B cell (primary cell): ENCODE measurements around the gene PRPF19. TPM values are rescaled to one million over a fixed set of nuclear protein-coding genes. Genes with fewer than 3 reads are reported as not detected.

Source experiments
- ATAC-seq: fragments of 200-7000 bp; cut with Tn5 transposase; one replicate; pipeline ENCODE4 v1.10.0; 2021; ENCODE audit warnings: low read depth, mild to moderate bottlenecking, moderate number of reproducible peaks, moderate library complexity
- CTCF ChIA-PET: fragments of 350-600 bp; sonication (Branson Sonifier 250); formaldehyde crosslinking; loops from one replicate; lab custom pipeline; 2021; ENCODE audit warnings: antibody characterized with exemption, inconsistent platforms; lab: Charles Lee
- POLR2A ChIA-PET: fragments of 350-600 bp; sonication (Branson Sonifier 250); formaldehyde crosslinking; loops from one replicate; lab custom pipeline; 2021; ENCODE audit warnings: antibody characterized with exemption; lab: Charles Lee
- DNase-seq: peaks from one replicate; pipeline ENCODE4 v3.0.0; 2013
- H2AFZ ChIP-seq: 2 replicates; pipeline ENCODE4 v1.6.1; 2012; ENCODE audit warnings: mild to moderate bottlenecking, low read depth, low read length; ENCODE audit not compliant: insufficient read depth, poor library complexity, severe bottlenecking
- H3K27ac ChIP-seq, 2 donors: 1 replicate in 1 of 2; 2 replicates in 1 of 2; pipeline ENCODE4 v1.5.1; 2012 to 2013; ENCODE audit warnings: low read length in 2 of 2, mild to moderate bottlenecking in 2 of 2, moderate library complexity in 1 of 2
- H3K27me3 ChIP-seq, 4 experiments: fragments of 200-600 bp in 1 of 4; sonication (generic) in 1 of 4; replicated peaks in 1 of 4; 1 replicate in 2 of 4; 2 replicates in 2 of 4; pipeline versions ENCODE4 v1.6.1 to v1.7.0; 2013 to 2016; ENCODE audit warnings: low read length in 3 of 4, mild to moderate bottlenecking in 2 of 4, mixed read lengths in 1 of 4, moderate library complexity in 1 of 4; ENCODE audit not compliant: insufficient read depth in 4 of 4, control insufficient read depth in 3 of 4; ENCODE audit errors: control extremely low read depth in 1 of 4
- H3K36me3 ChIP-seq, 2 experiments: replicated peaks in 1 of 2; 1 replicate in 1 of 2; 2 replicates in 1 of 2; pipeline versions ENCODE4 v1.6.1 to v1.7.1; 2013; ENCODE audit warnings: low read length in 1 of 2; ENCODE audit not compliant: insufficient read depth in 2 of 2, control insufficient read depth in 1 of 2; ENCODE audit errors: control extremely low read depth in 1 of 2, extremely low read depth in 1 of 2
- H3K4me1 ChIP-seq, 2 donors: fragments of 200-600 bp in 1 of 2; sonication (generic) in 1 of 2; 1 replicate in 1 of 2; 2 replicates in 1 of 2; pipeline versions ENCODE4 v1.5.1 to v1.6.1; 2013 to 2017; ENCODE audit warnings: low read length in 2 of 2; ENCODE audit not compliant: control insufficient read depth in 2 of 2, insufficient read depth in 2 of 2
- H3K4me2 ChIP-seq: replicated peaks from 2 replicates; pipeline ENCODE3; 2012; ENCODE audit warnings: mild to moderate bottlenecking, low read depth, low read length; ENCODE audit not compliant: poor library complexity, severe bottlenecking
- H3K4me3 ChIP-seq, 5 experiments: fragments of 200-600 bp in 1 of 5; sonication (generic) in 1 of 5; 1 replicate in 3 of 5; 2 replicates in 2 of 5; pipeline versions ENCODE4 v1.5.1 to v1.7.0; 2011 to 2016; ENCODE audit warnings: low read length in 4 of 5, mild to moderate bottlenecking in 4 of 5, low read depth in 2 of 5, control low read depth in 1 of 5, moderate library complexity in 1 of 5; ENCODE audit not compliant: insufficient read depth in 1 of 5; ENCODE audit errors: control extremely low read depth in 1 of 5, extremely low read depth in 1 of 5
- H3K79me2 ChIP-seq: fragments of 200-600 bp; sonication (generic); one replicate; pipeline ENCODE4 v1.6.0; 2016; ENCODE audit warnings: low read length; ENCODE audit not compliant: control insufficient read depth, insufficient read depth
- H3K9ac ChIP-seq: fragments of 200-600 bp; sonication (generic); 2 replicates; pipeline ENCODE4 v1.6.1; 2017; ENCODE audit warnings: mild to moderate bottlenecking, low read length, moderate library complexity
- H3K9me3 ChIP-seq, 3 donors: one replicate each; pipeline versions ENCODE4 v1.6.1 to v1.7.1; 2013; ENCODE audit warnings: low read length in 2 of 3; ENCODE audit not compliant: control insufficient read depth in 2 of 3, insufficient read depth in 1 of 3; ENCODE audit errors: control extremely low read depth in 1 of 3
- H4K20me1 ChIP-seq: 2 replicates; pipeline ENCODE4 v1.6.0; 2012; ENCODE audit warnings: mild to moderate bottlenecking, low read length; ENCODE audit not compliant: insufficient read depth, control insufficient read depth, poor library complexity, severe bottlenecking
- H3K27ac Mint-ChIP-seq: one replicate; pipeline ENCODE4 v1.8.0; 2021; ENCODE audit warnings: mixed read lengths
- H3K27me3 Mint-ChIP-seq: one replicate; pipeline ENCODE4 v1.8.0; 2021; ENCODE audit warnings: mixed read lengths
- H3K4me1 Mint-ChIP-seq: one replicate; pipeline ENCODE4 v1.8.0; 2021; ENCODE audit warnings: mixed read lengths
- H3K4me3 Mint-ChIP-seq: one replicate; pipeline ENCODE4 v1.8.0; 2021; ENCODE audit warnings: mixed read lengths
- H3K9me3 Mint-ChIP-seq: one replicate; pipeline ENCODE4 v1.8.0; 2022; ENCODE audit warnings: mixed read lengths; ENCODE audit not compliant: insufficient read depth
- EZH2 ChIP-seq: IDR thresholded peaks from 2 replicates; pipeline ENCODE4 v1.6.1; 2012; ENCODE audit warnings: borderline replicate concordance, low read depth, mild to moderate bottlenecking, moderate library complexity, low read length; ENCODE audit not compliant: insufficient read depth, poor library complexity, severe bottlenecking
- WGBS: methylation state at CpG from one replicate; pipeline ENCODE4 v1.1.5; 2013; ENCODE audit warnings: missing lambda C conversion rate; ENCODE audit not compliant: insufficient coverage; 5-methylcytosine and 5-hydroxymethylcytosine counted together
- intact Hi-C: fragments of 100-400 bp; cut with micrococcal nuclease; formaldehyde crosslinking; loops from one replicate; pipeline ENCODE4 v1.10.0; 2022
- polyA plus RNA-seq: library from polyadenylated mRNA; depleted of rRNA; stranded (reverse); fragments of >200 nt; gene quantifications from 2 replicates; pipeline ENCODE4 v1.2.3, GENCODE V29; 2012
- total RNA-seq, 2 donors: library from RNA; stranded (reverse); fragments of 120-200 nt in 1 of 2; gene quantifications; 1 replicate in 1 of 2; 2 replicates in 1 of 2; pipeline versions ENCODE4 v1.2.3 to v1.2.4, GENCODE V29; 2013 to 2022
- TF ChIP-seq, protein P1 (sequence below): fragments of 200-600 bp; IDR thresholded peaks from one replicate; pipeline ENCODE4 v1.8.0; 2022; ENCODE audit warnings: antibody characterized with exemption, mild to moderate bottlenecking

Gene PRPF19
- total and polyA plus RNA-seq, 2 donors (not counting 1 experiment from before 2014, with no cell fraction given), result 41.8 to 89.9 TPM

DNA sequence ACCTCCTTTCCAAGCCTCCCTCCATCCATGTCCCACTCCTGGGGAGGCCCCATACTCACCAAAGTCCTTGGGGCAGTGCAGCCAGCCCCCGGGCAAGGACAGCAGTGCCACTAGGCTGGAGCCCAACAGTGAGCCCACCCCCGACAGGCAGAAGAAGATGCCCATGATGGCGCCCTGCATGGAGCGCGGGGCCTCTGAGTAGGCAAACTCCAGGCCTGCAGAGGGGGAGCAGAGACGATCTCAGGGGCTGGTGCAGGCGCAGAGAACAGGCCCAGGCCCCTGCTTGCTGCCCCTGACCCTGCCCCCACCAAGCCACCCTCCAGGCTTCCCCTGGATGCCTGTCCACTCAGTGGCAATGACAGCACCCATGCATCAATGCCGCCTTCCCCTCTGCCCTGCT lies 31.4 kb upstream of the PRPF19 start:
- intact Hi-C loops, result no loop called here
- H3K4me1 ChIP-seq, result peaks cover 17 to 29% of the 10 kb centered on the region in 2 donors
- DNase-seq (no peak), ATAC-seq (no peak)
- H3K9me3 ChIP-seq, result no peaks in the 10 kb centered on the region
- Mint-ChIP-seq H3K27me3 (no peaks in the 10 kb centered on the region), H3K9me3 (no peaks in the 10 kb centered on the region), H3K4me1 (peaks cover 33% of the 10 kb centered on the region), H3K4me3 (no peak overlapping the region), H3K27ac (peak overlapping the region; percentile 72)
- no peak overlapping the region for H3K9ac ChIP-seq
- WGBS, result 92% methylated on average over 8 of the region's 8 CpGs
- POLR2A ChIA-PET, result interaction anchor here (11.4 kb wide), 1 partner anchor 21 kb away, joined by 96 read pairs; the partner anchor contains the start of gene TMEM109
- H4K20me1 ChIP-seq, result peaks cover 26% of the 10 kb centered on the region
- CTCF ChIA-PET, result no interaction called here
- H3K27me3 ChIP-seq, result no peaks in the 10 kb centered on the region
- no peak overlapping the region for H3K4me3 ChIP-seq
- no peak overlapping the region for H3K27ac ChIP-seq
- TF ChIP-seq, protein P1, sequence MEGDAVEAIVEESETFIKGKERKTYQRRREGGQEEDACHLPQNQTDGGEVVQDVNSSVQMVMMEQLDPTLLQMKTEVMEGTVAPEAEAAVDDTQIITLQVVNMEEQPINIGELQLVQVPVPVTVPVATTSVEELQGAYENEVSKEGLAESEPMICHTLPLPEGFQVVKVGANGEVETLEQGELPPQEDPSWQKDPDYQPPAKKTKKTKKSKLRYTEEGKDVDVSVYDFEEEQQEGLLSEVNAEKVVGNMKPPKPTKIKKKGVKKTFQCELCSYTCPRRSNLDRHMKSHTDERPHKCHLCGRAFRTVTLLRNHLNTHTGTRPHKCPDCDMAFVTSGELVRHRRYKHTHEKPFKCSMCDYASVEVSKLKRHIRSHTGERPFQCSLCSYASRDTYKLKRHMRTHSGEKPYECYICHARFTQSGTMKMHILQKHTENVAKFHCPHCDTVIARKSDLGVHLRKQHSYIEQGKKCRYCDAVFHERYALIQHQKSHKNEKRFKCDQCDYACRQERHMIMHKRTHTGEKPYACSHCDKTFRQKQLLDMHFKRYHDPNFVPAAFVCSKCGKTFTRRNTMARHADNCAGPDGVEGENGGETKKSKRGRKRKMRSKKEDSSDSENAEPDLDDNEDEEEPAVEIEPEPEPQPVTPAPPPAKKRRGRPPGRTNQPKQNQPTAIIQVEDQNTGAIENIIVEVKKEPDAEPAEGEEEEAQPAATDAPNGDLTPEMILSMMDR, result no peak
- TF ChIP-seq EZH2, result no peak
- no peaks in the 10 kb centered on the region for H3K79me2 ChIP-seq
- H2AFZ ChIP-seq, result no peak overlapping the region
- H3K36me3 ChIP-seq, result peaks cover 0 to 48% of the 10 kb centered on the region in 2 experiments
- H3K4me2 ChIP-seq, result no peak overlapping the region

DNA sequence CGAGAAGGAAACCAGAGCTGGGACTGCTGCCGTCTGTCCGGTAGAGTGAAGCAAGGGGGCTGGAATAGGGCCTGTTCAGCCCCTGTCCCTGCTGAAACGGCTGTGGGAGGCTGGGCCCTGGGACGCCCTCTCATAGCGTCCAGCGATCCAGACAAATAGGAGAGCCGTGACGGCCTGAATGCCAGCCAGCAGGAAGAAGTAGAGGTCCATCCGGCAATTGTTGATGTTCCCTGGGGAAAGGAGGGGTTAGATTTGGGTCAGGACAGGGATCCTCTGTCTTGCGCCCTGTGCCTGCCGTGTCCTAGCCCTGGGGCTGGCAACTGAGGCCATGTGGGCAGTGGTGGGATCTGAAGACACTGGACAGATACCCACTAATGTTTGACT lies 30.8 kb upstream of the PRPF19 start:
- Histone ChIP-seq H4K20me1 (peaks cover 20% of the 10 kb centered on the region), H2AFZ (no peak overlapping the region), H3K4me3 (no peak overlapping the region), H3K4me2 (no peak overlapping the region), H3K79me2 (no peaks in the 10 kb centered on the region), H3K36me3 (peaks cover 0 to 42% of the 10 kb centered on the region in 2 experiments), H3K27ac (no peak overlapping the region), H3K9me3 (no peaks in the 10 kb centered on the region), H3K27me3 (no peaks in the 10 kb centered on the region), H3K4me1 (peaks cover 17 to 29% of the 10 kb centered on the region in 2 donors), H3K9ac (no peak overlapping the region)
- TF ChIP-seq EZH2, result no peak
- TF ChIP-seq, protein P1, result no peak
- Mint-ChIP-seq H3K27ac (peak overlapping the region; percentile 60), H3K27me3 (no peaks in the 10 kb centered on the region), H3K4me1 (peaks cover 33% of the 10 kb centered on the region), H3K4me3 (no peak overlapping the region), H3K9me3 (no peaks in the 10 kb centered on the region)
- no peak for DNase-seq
- POLR2A ChIA-PET, result interaction anchor here (11.4 kb wide), 1 partner anchor 20 kb away, joined by 96 read pairs; the partner anchor contains the start of gene TMEM109
- intact Hi-C loops, result no loop called here
- WGBS, result 95% methylated on average over 11 of the region's 12 CpGs
- ATAC-seq, result no peak
- CTCF ChIA-PET, result no interaction called here
